Liver (tissue), 9 donors: ENCODE results near the gene AGFG1. TPM values are rescaled to one million over a fixed set of nuclear protein-coding genes. Genes with fewer than 3 reads are reported as not detected.
A peak's percentile ranks its signal among the peaks of the same experiment; 100 is the strongest.

ENCODE experiments used
- DNase-seq: peaks from one replicate; pipeline ENCODE4 v3.0.0-alpha.2; 2017; ENCODE audit warnings: low spot score
- H3K27ac ChIP-seq, 2 donors: one replicate each; pipeline ENCODE4 v1.7.0; 2013; ENCODE audit warnings: inconsistent platforms in 2 of 2, low read length in 2 of 2, control low read depth in 1 of 2, low read depth in 1 of 2, mild to moderate bottlenecking in 1 of 2
- H3K27me3 ChIP-seq, 4 donors: one replicate each; pipeline versions ENCODE4 v1.6.1 to v1.7.0; 2013; ENCODE audit warnings: low read length in 3 of 4, inconsistent platforms in 1 of 4, mild to moderate bottlenecking in 1 of 4, moderate library complexity in 1 of 4; ENCODE audit not compliant: control insufficient read depth in 4 of 4, insufficient read depth in 4 of 4
- H3K36me3 ChIP-seq, 4 donors: one replicate each; pipeline versions ENCODE4 v1.6.1 to v1.7.0; 2013; ENCODE audit warnings: low read length in 3 of 4, mild to moderate bottlenecking in 3 of 4, low read depth in 1 of 4, moderate library complexity in 1 of 4; ENCODE audit not compliant: control insufficient read depth in 4 of 4, insufficient read depth in 3 of 4
- H3K4me1 ChIP-seq, 4 donors: one replicate each; pipeline versions ENCODE4 v1.6.1 to v1.7.0; 2013; ENCODE audit warnings: low read length in 3 of 4, mild to moderate bottlenecking in 3 of 4, moderate library complexity in 1 of 4; ENCODE audit not compliant: control insufficient read depth in 4 of 4, insufficient read depth in 4 of 4
- H3K4me3 ChIP-seq, 3 donors: one replicate each; pipeline versions ENCODE4 v1.6.1 to v1.7.0; 2013; ENCODE audit warnings: low read length in 3 of 3, control low read depth in 1 of 3, low read depth in 1 of 3, mild to moderate bottlenecking in 1 of 3
- H3K9ac ChIP-seq, 2 donors: one replicate each; pipeline ENCODE4 v1.7.0; 2013; ENCODE audit warnings: low read length in 2 of 2, mild to moderate bottlenecking in 2 of 2, moderate library complexity in 2 of 2, control low read depth in 1 of 2, low read depth in 1 of 2
- H3K9me3 ChIP-seq, 4 donors: one replicate each; pipeline versions ENCODE4 v1.6.1 to v1.7.0; 2013; ENCODE audit warnings: low read length in 3 of 4; ENCODE audit not compliant: control insufficient read depth in 4 of 4
- ATF3 ChIP-seq: IDR thresholded peaks from 2 replicates; pipeline ENCODE4 v1.6.1; 2016; ENCODE audit warnings: antibody characterized with exemption
- CTCF ChIP-seq: fragments of 150-350 bp; IDR thresholded peaks from 2 replicates; pipeline ENCODE4 v1.5.1; 2017; ENCODE audit warnings: improper control_type of control experiment, low read depth, low read length; ENCODE audit not compliant: missing input control
- EGR1 ChIP-seq, 2 donors: IDR thresholded peaks; 2 replicates each; pipeline ENCODE4 v1.6.1; 2016 to 2018; ENCODE audit warnings: antibody characterized with exemption in 2 of 2, low read depth in 2 of 2
- FOXA1 ChIP-seq: IDR thresholded peaks from 2 replicates; pipeline ENCODE4 v1.6.1; 2016; ENCODE audit warnings: antibody characterized with exemption
- FOXA2 ChIP-seq: IDR thresholded peaks from 2 replicates; pipeline ENCODE4 v1.6.1; 2016; ENCODE audit warnings: antibody characterized with exemption
- GABPA ChIP-seq, 2 donors: IDR thresholded peaks in 1 of 2; conservative IDR thresholded peaks in 1 of 2; 2 replicates each; pipeline ENCODE4 v1.6.1; 2016; ENCODE audit warnings: antibody characterized with exemption in 2 of 2, mild to moderate bottlenecking in 1 of 2, moderate library complexity in 1 of 2
- HNF4A ChIP-seq, 2 donors: conservative IDR thresholded peaks; 2 replicates each; pipeline ENCODE4 v1.6.1; 2016; ENCODE audit warnings: antibody characterized with exemption in 2 of 2, mild to moderate bottlenecking in 2 of 2
- HNF4G ChIP-seq: IDR thresholded peaks from 2 replicates; pipeline ENCODE4 v1.6.1; 2016; ENCODE audit warnings: antibody characterized with exemption
- JUND ChIP-seq, 2 donors: IDR thresholded peaks; 2 replicates each; pipeline ENCODE4 v1.6.1; 2016; ENCODE audit warnings: antibody characterized with exemption in 2 of 2
- MAX ChIP-seq: IDR thresholded peaks from 2 replicates; pipeline ENCODE4 v1.6.1; 2016; ENCODE audit warnings: antibody characterized with exemption
- NR2F2 ChIP-seq: IDR thresholded peaks from 2 replicates; pipeline ENCODE4 v1.6.1; 2016; ENCODE audit warnings: antibody characterized with exemption
- RAD21 ChIP-seq, 2 donors: IDR thresholded peaks; 2 replicates each; pipeline ENCODE4 v1.6.1; 2016; ENCODE audit warnings: antibody characterized with exemption in 2 of 2, mild to moderate bottlenecking in 2 of 2
- REST ChIP-seq: IDR thresholded peaks from 2 replicates; pipeline ENCODE4 v1.6.1; 2016; ENCODE audit warnings: antibody characterized with exemption, mild to moderate bottlenecking
- RXRA ChIP-seq, 2 donors: IDR thresholded peaks; 2 replicates each; pipeline ENCODE4 v1.6.1; 2017 to 2018; ENCODE audit warnings: antibody characterized with exemption in 2 of 2, mild to moderate bottlenecking in 1 of 2
- SP1 ChIP-seq: IDR thresholded peaks from 2 replicates; pipeline ENCODE4 v1.6.1; 2018; ENCODE audit warnings: antibody characterized with exemption, mild to moderate bottlenecking
- TAF1 ChIP-seq: conservative IDR thresholded peaks from 2 replicates; pipeline ENCODE4 v1.6.1; 2016; ENCODE audit warnings: antibody characterized with exemption, mild to moderate bottlenecking
- YY1 ChIP-seq: IDR thresholded peaks from 2 replicates; pipeline ENCODE4 v1.6.1; 2016; ENCODE audit warnings: antibody characterized with exemption, mild to moderate bottlenecking
- ZBTB33 ChIP-seq: IDR thresholded peaks from 2 replicates; pipeline ENCODE4 v1.6.1; 2016; ENCODE audit warnings: antibody characterized with exemption
- WGBS: extraction: QIAGEN DNeasy Blood & Tissue Kit; methylation state at CpG from one replicate; pipeline ENCODE4 v1.1.7; 2013; 5-methylcytosine and 5-hydroxymethylcytosine counted together
- polyA plus RNA-seq, 2 donors: library from polyadenylated mRNA; stranded (reverse) in 1 of 2; unstranded in 1 of 2; fragments of 200-250 nt in 1 of 2; fragments of >200 nt in 1 of 2; fragmentation: Nextera tagmentation in 1 of 2; extraction: Ambion mirVana in 1 of 2; gene quantifications; one replicate each; pipeline versions ENCODE4 v1.2.1 to v1.2.3, GENCODE V29; 2013 to 2015
- total RNA-seq, 2 donors: library from RNA; depleted of rRNA; stranded (reverse); fragments of >200 nt; gene quantifications; one replicate each; pipeline ENCODE4 v1.2.3, GENCODE V29; 2014
- donor health status: healthy.
- donor health status: healthy.
- donor health status: healthy.
- donor health status: healthy.
- donor health status: healthy.

Gene AGFG1, protein sequence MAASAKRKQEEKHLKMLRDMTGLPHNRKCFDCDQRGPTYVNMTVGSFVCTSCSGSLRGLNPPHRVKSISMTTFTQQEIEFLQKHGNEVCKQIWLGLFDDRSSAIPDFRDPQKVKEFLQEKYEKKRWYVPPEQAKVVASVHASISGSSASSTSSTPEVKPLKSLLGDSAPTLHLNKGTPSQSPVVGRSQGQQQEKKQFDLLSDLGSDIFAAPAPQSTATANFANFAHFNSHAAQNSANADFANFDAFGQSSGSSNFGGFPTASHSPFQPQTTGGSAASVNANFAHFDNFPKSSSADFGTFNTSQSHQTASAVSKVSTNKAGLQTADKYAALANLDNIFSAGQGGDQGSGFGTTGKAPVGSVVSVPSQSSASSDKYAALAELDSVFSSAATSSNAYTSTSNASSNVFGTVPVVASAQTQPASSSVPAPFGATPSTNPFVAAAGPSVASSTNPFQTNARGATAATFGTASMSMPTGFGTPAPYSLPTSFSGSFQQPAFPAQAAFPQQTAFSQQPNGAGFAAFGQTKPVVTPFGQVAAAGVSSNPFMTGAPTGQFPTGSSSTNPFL
- 10 to 100 TPM; 23.0 to 49.7 TPM for total RNA-seq
- 10 to 100 TPM in 1 of 2 donors, 1 to 10 TPM in 1; 8.5 to 24.3 TPM for polyA plus RNA-seq

DNA sequence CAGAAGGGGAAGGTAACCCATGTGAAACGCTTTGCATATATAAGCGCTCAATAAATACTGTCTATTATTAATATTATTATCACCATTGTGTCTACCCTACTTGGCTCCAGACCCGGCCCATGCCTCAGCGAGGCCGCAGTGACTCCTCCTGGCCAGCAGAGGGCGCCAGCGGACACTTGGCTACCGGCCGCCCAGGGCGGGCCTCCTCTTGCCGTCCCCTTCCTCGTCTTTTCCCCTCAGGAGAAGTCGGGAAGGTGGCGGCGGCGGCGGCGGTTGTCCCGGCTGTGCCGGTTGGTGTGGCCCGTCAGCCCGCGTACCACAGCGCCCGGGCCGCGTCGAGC lies at the start of gene AGFG1:
Gene AGFG1, plus strand, starts transcription at position 233 of the 341 bp plus-strand sequence. CDS start 266 bp downstream, outside the sequence.
- 2% methylated on average over 28 of the region's 28 CpGs for WGBS
- TF ChIP-seq EGR1 (IDR thresholded peaks at IDR 0.05; ENCODE audit: low read depth in 2 of 2) (no peak), YY1 (peak; percentile 48), GABPA (IDR thresholded peaks at IDR 0.05 in 1 of 2, conservative IDR thresholded peaks at IDR 0.05 in 1 of 2) (no peak), REST (no peak), FOXA1 (no peak), CTCF (peak; percentile 99), RAD21 (IDR thresholded peaks at IDR 0.05) (peak; percentile 63 to 83), HNF4A (conservative IDR thresholded peaks at IDR 0.05) (no peak), JUND (IDR thresholded peaks at IDR 0.05) (no peak), TAF1 (no peak), ATF3 (no peak), FOXA2 (no peak), NR2F2 (no peak), MAX (no peak), ZBTB33 (no peak), SP1 (no peak), RXRA (IDR thresholded peaks at IDR 0.05) (no peak), HNF4G (no peak)

More for the DNA sequence above, at the start of gene AGFG1:
- H3K27me3 ChIP-seq: no peaks in the 10 kb centered on the region
- peak within 1 kb of the TSS; percentile 92 to 98 (median 92) for H3K4me3 ChIP-seq
- H3K4me1 ChIP-seq: peaks cover 2 to 17% (median 16%) of the 10 kb centered on the region in 4 donors
- H3K9me3 ChIP-seq: no peaks in the 10 kb centered on the region
- peak within 1 kb of the TSS; percentile 88 for H3K27ac ChIP-seq
- peak within 1 kb of the TSS in 1 of 2 donors; percentile 19 for H3K9ac ChIP-seq
- H3K36me3 ChIP-seq: no peaks in the 10 kb centered on the region
- DNase-seq: peak; percentile 94
